ENCODE data around the gene SELP.

SELP gene

GRCh38 chr1:169576241-169576934, 53.5 kb downstream of the SELP start:
- DNase-seq (ENCODE audit: low spot score): no peak

- DNase-seq (ENCODE audit: low spot score): no peak
Measured at GRCh38 chr1:169574336-169574735, 55.6 kb downstream of the SELP start.

- DNase-seq (ENCODE audit: low spot score): peak; percentile 57
Measured at GRCh38 chr1:169572187-169572586, 57.7 kb downstream of the SELP start.

GRCh38 chr1:169571450-169571849, 58.5 kb downstream of the SELP start:
- peak; percentile 45 for DNase-seq (ENCODE audit: low spot score)

- DNase-seq (ENCODE audit: low spot score): no peak
Measured at GRCh38 chr1:169570172-169570574, 59.8 kb downstream of the SELP start.

- no peak for DNase-seq (ENCODE audit: low spot score)
Measured at GRCh38 chr1:169568497-169568896, 61.4 kb downstream of the SELP start.

- DNase-seq (ENCODE audit: low spot score): no peak
Measured at GRCh38 chr1:169565335-169566271, 64.3 kb downstream of the SELP start.

GRCh38 chr1:169563650-169564049, 66.3 kb downstream of the SELP start:
- no peak for DNase-seq (ENCODE audit: low spot score)

- no peak for DNase-seq (ENCODE audit: low spot score)
Measured at GRCh38 chr1:169563019-169563615, 66.8 kb downstream of the SELP start.

GRCh38 chr1:169561692-169562091, 68.2 kb downstream of the SELP start:
- no peak for DNase-seq (ENCODE audit: low spot score)

- no peak for DNase-seq (ENCODE audit: low spot score)
Measured at GRCh38 chr1:169557131-169557530, 72.8 kb downstream of the SELP start.

GRCh38 chr1:169550294-169550693, 79.6 kb downstream of the SELP start:
- peak; percentile 53 for DNase-seq (ENCODE audit: low spot score)

GRCh38 chr1:169548282-169548681, 81.6 kb downstream of the SELP start:
- DNase-seq (ENCODE audit: low spot score): no peak

GRCh38 chr1:169546087-169546995, 83.6 kb downstream of the SELP start:
- DNase-seq (ENCODE audit: low spot score): peak; percentile 80

- no peak for DNase-seq (ENCODE audit: low spot score)
Measured at GRCh38 chr1:169545472-169545871, 84.5 kb downstream of the SELP start.

- DNase-seq (ENCODE audit: low spot score): no peak
Measured at GRCh38 chr1:169538998-169539871, 90.7 kb downstream of the SELP start.

Measured in CD4-positive, alpha-beta T cell treated with Interleukin-15 for 4 hours (primary cell).